GM18505 (cell line): ENCODE measurements around the gene YTHDF2.
"Not testable (repeated sequence)": the region's sequence is repeated elsewhere in the genome, so short reads cannot be mapped to it uniquely, and the experiment has no call there.

ENCODE experiments used
- ATAC-seq: cut with Tn5 transposase; IDR thresholded peaks from one replicate; pipeline ENCODE4 v1.9.1; 2021; ENCODE audit not compliant: unreplicated experiment
- POLR2A ChIP-seq: IDR thresholded peaks from 4 replicates; pipeline ENCODE4 v1.6.1; 2011; ENCODE audit warnings: borderline replicate concordance; ENCODE audit not compliant: insufficient read depth, insufficient read length; ENCODE audit errors: extremely low read depth

The YTHDF2 gene

GRCh38 chr1:28775121-28775942 is 38.6 kb downstream of the YTHDF2 start:
- no peak for ATAC-seq
- TF ChIP-seq POLR2A: peak; percentile 61

GRCh38 chr1:28776341-28776740 is 39.6 kb downstream of the YTHDF2 start:
- no peak for ATAC-seq
- TF ChIP-seq POLR2A: no peak

- no peak for TF ChIP-seq POLR2A
- no peak for ATAC-seq
Measured at GRCh38 chr1:28778021-28778420, 41.3 kb downstream of the YTHDF2 start.

- no peak for TF ChIP-seq POLR2A
- no peak for ATAC-seq
Measured at GRCh38 chr1:28779751-28780408, 43.1 kb downstream of the YTHDF2 start.

GRCh38 chr1:28781305-28781704 is 44.6 kb downstream of the YTHDF2 start:
- no peak for TF ChIP-seq POLR2A
- no peak for ATAC-seq

GRCh38 chr1:28782011-28782410 is 45.3 kb downstream of the YTHDF2 start:
- no peak for ATAC-seq
- TF ChIP-seq POLR2A: no peak

GRCh38 chr1:28783363-28783762 is 46.6 kb downstream of the YTHDF2 start:
- TF ChIP-seq POLR2A: no peak
- ATAC-seq: no peak

- no peak for TF ChIP-seq POLR2A
- no peak for ATAC-seq
Measured at GRCh38 chr1:28789412-28789811, 52.7 kb downstream of the YTHDF2 start.

GRCh38 chr1:28789816-28790215 is 53.1 kb downstream of the YTHDF2 start:
- ATAC-seq: no peak
- TF ChIP-seq POLR2A: no peak

- TF ChIP-seq POLR2A: no peak
Measured at GRCh38 chr1:28790377-28791035, 53.8 kb downstream of the YTHDF2 start.

GRCh38 chr1:28791929-28792328 is 55.2 kb downstream of the YTHDF2 start:
- ATAC-seq: not testable (repeated sequence)

More at GRCh38 chr1:28790377-28791035, 53.8 kb downstream of the YTHDF2 start:
- no peak for ATAC-seq

- ATAC-seq: no peak
- no peak for TF ChIP-seq POLR2A
Measured at GRCh38 chr1:28792644-28793121, 55.9 kb downstream of the YTHDF2 start.

- not testable (repeated sequence) for ATAC-seq
Measured at GRCh38 chr1:28794582-28794981, 57.8 kb downstream of the YTHDF2 start.

- ATAC-seq: no peak
- no peak for TF ChIP-seq POLR2A
Measured at GRCh38 chr1:28796352-28797211, 59.8 kb downstream of the YTHDF2 start.

GRCh38 chr1:28800324-28800723 is 63.6 kb downstream of the YTHDF2 start:
- TF ChIP-seq POLR2A: no peak
- ATAC-seq: no peak
